DOHH2 (cell line): ENCODE results near the gene SLC6A17.

ENCODE experiments used
- H3F3A ChIP-seq: fragments of 200-600 bp; sonication (generic), shearing (Covaris generic); 2 replicates; pipeline ENCODE4 v1.6.0; 2016; ENCODE audit warnings: antibody characterized with exemption, mild to moderate bottlenecking; ENCODE audit not compliant: control insufficient read depth, insufficient read depth
- H3K27ac ChIP-seq: fragments of 200-600 bp; sonication (generic); 2 replicates; pipeline ENCODE4 v1.5.1; 2014; ENCODE audit warnings: low read depth, mild to moderate bottlenecking, low read length, moderate library complexity
- H3K27me3 ChIP-seq: fragments of 200-600 bp; sonication (generic); 2 replicates; pipeline ENCODE4 v1.6.1; 2014; ENCODE audit warnings: mild to moderate bottlenecking, low read length, mixed read lengths; ENCODE audit not compliant: control insufficient read depth
- H3K36me3 ChIP-seq: fragments of 200-600 bp; sonication (generic); 2 replicates; pipeline ENCODE4 v1.6.1; 2014; ENCODE audit warnings: mild to moderate bottlenecking, low read length, moderate library complexity, mixed read lengths; ENCODE audit not compliant: control insufficient read depth
- H3K4me1 ChIP-seq: fragments of 200-600 bp; sonication (generic); 2 replicates; pipeline ENCODE4 v1.6.1; 2014; ENCODE audit warnings: mild to moderate bottlenecking, low read length, mixed read lengths; ENCODE audit not compliant: control insufficient read depth
- H3K4me2 ChIP-seq: fragments of 200-600 bp; sonication (generic); 2 replicates; pipeline ENCODE4 v1.6.0; 2014; ENCODE audit warnings: mild to moderate bottlenecking, low read length, moderate library complexity
- H3K4me3 ChIP-seq: fragments of 200-600 bp; sonication (generic); 2 replicates; pipeline ENCODE4 v1.5.1; 2014; ENCODE audit warnings: mild to moderate bottlenecking, low read length, mixed read lengths
- H3K79me2 ChIP-seq: fragments of 200-600 bp; sonication (generic); 2 replicates; pipeline ENCODE4 v1.6.1; 2014; ENCODE audit warnings: mild to moderate bottlenecking, low read length, mixed read lengths; ENCODE audit not compliant: control insufficient read depth
- H3K9me2 ChIP-seq: fragments of 200-600 bp; sonication (generic); replicated peaks from 2 replicates; pipeline ENCODE4 v1.6.1; 2014; ENCODE audit warnings: mild to moderate bottlenecking, low read length, mixed read lengths; ENCODE audit not compliant: control insufficient read depth
- H3K9me3 ChIP-seq: fragments of 200-600 bp; sonication (generic); 2 replicates; pipeline ENCODE4 v1.6.1; 2014; ENCODE audit warnings: antibody characterized with exemption, low read length, mixed read lengths; ENCODE audit not compliant: control insufficient read depth, insufficient read depth
- H4K20me1 ChIP-seq: fragments of 200-600 bp; sonication (generic); 2 replicates; pipeline ENCODE4 v1.6.0; 2014; ENCODE audit warnings: low read depth, mild to moderate bottlenecking, antibody characterized with exemption, low read length, moderate library complexity; ENCODE audit not compliant: control insufficient read depth, insufficient read depth
- CTCF ChIP-seq: fragments of 200-600 bp; sonication (generic); IDR thresholded peaks from one replicate; pipeline ENCODE4 v1.5.1; 2014; ENCODE audit warnings: antibody characterized with exemption, mild to moderate bottlenecking, low read depth, low read length; ENCODE audit not compliant: poor library complexity, severe bottlenecking
- EZH2phosphoT487 ChIP-seq: fragments of 200-600 bp; sonication (generic); IDR thresholded peaks from 2 replicates; pipeline ENCODE4 v1.6.1; 2017; ENCODE audit warnings: borderline replicate concordance, mild to moderate bottlenecking, antibody characterized with exemption, low read length, moderate library complexity, mixed read lengths

SLC6A17 gene

GRCh38 chr1:110158261-110158660 lies 8.0 kb downstream of the SLC6A17 start:
- Histone ChIP-seq H3K27ac (no peak overlapping the region), H3K4me1 (no peaks in the 10 kb centered on the region), H3K9me2 (no peaks in the 10 kb centered on the region), H4K20me1 (no peaks in the 10 kb centered on the region), H3K27me3 (peaks cover 2% of the 10 kb centered on the region; the same call in 1 of the 2 replicates), H3K79me2 (no peaks in the 10 kb centered on the region), H3K9me3 (no peaks in the 10 kb centered on the region), H3K4me2 (no peak overlapping the region), H3K4me3 (no peak overlapping the region), H3F3A (no peaks in the 10 kb centered on the region), H3K36me3 (no peaks in the 10 kb centered on the region)
- TF ChIP-seq CTCF (no peak), EZH2phosphoT487 (no peak)

GRCh38 chr1:110159168-110159567 lies 8.9 kb downstream of the SLC6A17 start:
- H3K4me1 ChIP-seq, result no peaks in the 10 kb centered on the region
- TF ChIP-seq EZH2phosphoT487 (no peak), CTCF (no peak)
- H3K4me3 ChIP-seq, result no peak overlapping the region
- no peaks in the 10 kb centered on the region for H3K9me3 ChIP-seq
- H3K9me2 ChIP-seq, result no peaks in the 10 kb centered on the region
- H3K27ac ChIP-seq, result no peak overlapping the region
- no peaks in the 10 kb centered on the region for H3K79me2 ChIP-seq
- no peaks in the 10 kb centered on the region for H3F3A ChIP-seq
- H3K4me2 ChIP-seq, result no peak overlapping the region
- H4K20me1 ChIP-seq, result no peaks in the 10 kb centered on the region
- no peaks in the 10 kb centered on the region for H3K36me3 ChIP-seq
- H3K27me3 ChIP-seq, result peaks cover 2% of the 10 kb centered on the region; the same call in 1 of the 2 replicates

- no peaks in the 10 kb centered on the region for H3F3A ChIP-seq
- 0 out of 2 replicates have a peak, but pooled peaks cover 2% of the 10 kb centered on the region for H3K27me3 ChIP-seq
- no peaks in the 10 kb centered on the region for H3K9me2 ChIP-seq
- no peaks in the 10 kb centered on the region for H3K36me3 ChIP-seq
- no peak overlapping the region for H3K27ac ChIP-seq
- H3K4me3 ChIP-seq, result no peak overlapping the region
- TF ChIP-seq CTCF (no peak), EZH2phosphoT487 (no peak)
- H3K9me3 ChIP-seq, result no peaks in the 10 kb centered on the region
- H3K4me2 ChIP-seq, result no peak overlapping the region
- H3K79me2 ChIP-seq, result no peaks in the 10 kb centered on the region
- H4K20me1 ChIP-seq, result no peaks in the 10 kb centered on the region
- H3K4me1 ChIP-seq, result no peaks in the 10 kb centered on the region
Observed at GRCh38 chr1:110160538-110161100, 10.3 kb downstream of the SLC6A17 start.
